ENCODE measurements around the gene BMP2K.

The BMP2K gene

GRCh38 chr4:78956975-78957374, 180.8 kb downstream of the BMP2K start:
- TF ChIP-seq CTCF (conservative IDR thresholded peaks at IDR 0.05; ENCODE audit: control insufficient read depth, insufficient read depth, low read depth, low read length), result no peak
- DNase-seq (ENCODE audit: low read depth), result no peak
- H3K4me3 ChIP-seq (ENCODE audit: control insufficient read depth, low read depth, low read length), result no peak overlapping the region

GRCh38 chr4:78960926-78961325, 184.8 kb downstream of the BMP2K start:
- no peak for TF ChIP-seq CTCF (conservative IDR thresholded peaks at IDR 0.05; ENCODE audit: control insufficient read depth, insufficient read depth, low read depth, low read length)
- DNase-seq (ENCODE audit: low read depth), result no peak
- no peak overlapping the region for H3K4me3 ChIP-seq (ENCODE audit: control insufficient read depth, low read depth, low read length)

Measured in fibroblast of mammary gland (primary cell).